MM.1S (cell line): ENCODE data around the gene BCAT1.
"Not testable (repeated sequence)": the region's sequence is repeated elsewhere in the genome, so short reads cannot be mapped to it uniquely, and the experiment has no call there.

Experiments used
- DNase-seq: peaks from one replicate; pipeline ENCODE4 v3.0.0-alpha.2; 2015
- H2AFZ ChIP-seq: fragments of 300-600 bp; sonication (generic); 2 replicates; pipeline ENCODE4 v1.6.0; 2016; ENCODE audit warnings: antibody characterized with exemption, low read length
- H3F3A ChIP-seq: fragments of 300-600 bp; sonication (generic); 2 replicates; pipeline ENCODE4 v1.6.1; 2016; ENCODE audit warnings: mild to moderate bottlenecking, antibody characterized with exemption, low read length, moderate library complexity, mixed read lengths; ENCODE audit not compliant: insufficient read depth
- H3K27ac ChIP-seq: fragments of 300-600 bp; sonication (generic); 2 replicates; pipeline ENCODE4 v1.5.1; 2016; ENCODE audit warnings: mild to moderate bottlenecking, low read length
- H3K27me3 ChIP-seq: fragments of 300-600 bp; sonication (generic); replicated peaks from 2 replicates; pipeline ENCODE4 v1.6.0; 2016; ENCODE audit warnings: low read length; ENCODE audit not compliant: insufficient read depth
- H3K36me3 ChIP-seq: fragments of 300-600 bp; sonication (generic); replicated peaks from 2 replicates; pipeline ENCODE4 v1.6.1; 2016; ENCODE audit warnings: mild to moderate bottlenecking, low read length, mixed read lengths; ENCODE audit not compliant: insufficient read depth
- H3K4me1 ChIP-seq: fragments of 300-600 bp; sonication (generic); 2 replicates; pipeline ENCODE4 v1.6.1; 2016; ENCODE audit warnings: low read length, mixed read lengths
- H3K4me2 ChIP-seq: fragments of 300-600 bp; sonication (generic); 2 replicates; pipeline ENCODE4 v1.6.0; 2016; ENCODE audit warnings: low read depth, low read length
- H3K4me3 ChIP-seq: fragments of 300-600 bp; sonication (generic); 2 replicates; pipeline ENCODE4 v1.5.1; 2016; ENCODE audit warnings: low read length, mixed read lengths
- H3K79me2 ChIP-seq: fragments of 300-600 bp; sonication (generic); 2 replicates; pipeline ENCODE4 v1.6.1; 2016; ENCODE audit warnings: mixed run types, low read length, mixed read lengths
- H3K9ac ChIP-seq: fragments of 300-600 bp; sonication (generic); 2 replicates; pipeline ENCODE4 v1.6.1; 2016; ENCODE audit warnings: low read length, mixed read lengths
- H3K9me2 ChIP-seq: fragments of 300-600 bp; sonication (generic); replicated peaks from 2 replicates; pipeline ENCODE4 v1.6.1; 2016; ENCODE audit warnings: mild to moderate bottlenecking, low read length, mixed read lengths; ENCODE audit not compliant: insufficient read depth
- H3K9me3 ChIP-seq: fragments of 300-600 bp; sonication (generic); replicated peaks from 2 replicates; pipeline ENCODE4 v1.6.1; 2016; ENCODE audit warnings: mild to moderate bottlenecking, low read length, mixed read lengths; ENCODE audit not compliant: insufficient read depth
- H4K20me1 ChIP-seq: fragments of 300-600 bp; sonication (generic); 2 replicates; pipeline ENCODE4 v1.6.1; 2016; ENCODE audit warnings: mild to moderate bottlenecking, low read length, moderate library complexity, mixed read lengths; ENCODE audit not compliant: insufficient read depth
- EZH2 ChIP-seq: fragments of 300-600 bp; sonication (generic); optimal IDR thresholded peaks from 2 replicates; pipeline ENCODE3; 2017; ENCODE audit warnings: low read depth, mild to moderate bottlenecking, antibody characterized with exemption, low read length, mixed read lengths
- EZH2phosphoT487 ChIP-seq: fragments of 300-600 bp; sonication (generic); IDR thresholded peaks from 2 replicates; pipeline ENCODE4 v1.6.1; 2018; ENCODE audit warnings: antibody characterized with exemption, low read length
- TF ChIP-seq, protein P1 (sequence below): fragments of 300-600 bp; sonication (generic); IDR thresholded peaks from 2 replicates; pipeline ENCODE4 v1.5.1; 2016; ENCODE audit warnings: antibody characterized with exemption, low read length, mixed read lengths

The BCAT1 gene

DNA sequence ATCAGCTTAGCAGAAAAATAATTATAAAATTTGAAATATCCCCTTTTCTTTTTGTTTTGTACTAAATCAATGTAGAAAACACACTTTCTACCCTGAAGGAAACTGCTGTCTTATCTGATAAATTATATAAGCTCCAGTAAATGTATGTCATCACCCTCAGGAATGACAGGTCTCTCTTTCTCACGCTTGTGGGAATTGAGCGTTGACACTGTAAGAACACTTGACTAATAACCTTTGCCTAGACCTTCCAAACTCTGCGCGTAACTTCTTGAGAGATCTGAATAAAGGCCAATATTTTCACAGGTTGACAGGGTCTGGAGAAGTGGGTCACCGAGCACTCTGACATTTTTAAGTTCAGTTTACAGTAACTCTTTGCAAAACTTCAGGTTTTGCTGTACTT, 138.5 kb downstream of the BCAT1 start:
- Histone ChIP-seq H3K9ac (no peak overlapping the region), H3K9me3 (no peaks in the 10 kb centered on the region), H3K27ac (no peak overlapping the region), H3F3A (peaks cover 17% of the 10 kb centered on the region), H3K4me3 (no peak overlapping the region), H3K27me3 (no peaks in the 10 kb centered on the region), H3K4me2 (no peak overlapping the region), H4K20me1 (no peaks in the 10 kb centered on the region), H3K79me2 (no peaks in the 10 kb centered on the region), H3K9me2 (no peaks in the 10 kb centered on the region), H2AFZ (no peak overlapping the region), H3K4me1 (peaks cover 14% of the 10 kb centered on the region), H3K36me3 (no peaks in the 10 kb centered on the region)
- TF ChIP-seq EZH2 (no peak), EZH2phosphoT487 (no peak)
- TF ChIP-seq, protein P1, sequence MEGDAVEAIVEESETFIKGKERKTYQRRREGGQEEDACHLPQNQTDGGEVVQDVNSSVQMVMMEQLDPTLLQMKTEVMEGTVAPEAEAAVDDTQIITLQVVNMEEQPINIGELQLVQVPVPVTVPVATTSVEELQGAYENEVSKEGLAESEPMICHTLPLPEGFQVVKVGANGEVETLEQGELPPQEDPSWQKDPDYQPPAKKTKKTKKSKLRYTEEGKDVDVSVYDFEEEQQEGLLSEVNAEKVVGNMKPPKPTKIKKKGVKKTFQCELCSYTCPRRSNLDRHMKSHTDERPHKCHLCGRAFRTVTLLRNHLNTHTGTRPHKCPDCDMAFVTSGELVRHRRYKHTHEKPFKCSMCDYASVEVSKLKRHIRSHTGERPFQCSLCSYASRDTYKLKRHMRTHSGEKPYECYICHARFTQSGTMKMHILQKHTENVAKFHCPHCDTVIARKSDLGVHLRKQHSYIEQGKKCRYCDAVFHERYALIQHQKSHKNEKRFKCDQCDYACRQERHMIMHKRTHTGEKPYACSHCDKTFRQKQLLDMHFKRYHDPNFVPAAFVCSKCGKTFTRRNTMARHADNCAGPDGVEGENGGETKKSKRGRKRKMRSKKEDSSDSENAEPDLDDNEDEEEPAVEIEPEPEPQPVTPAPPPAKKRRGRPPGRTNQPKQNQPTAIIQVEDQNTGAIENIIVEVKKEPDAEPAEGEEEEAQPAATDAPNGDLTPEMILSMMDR: no peak
- no peak for DNase-seq

DNA sequence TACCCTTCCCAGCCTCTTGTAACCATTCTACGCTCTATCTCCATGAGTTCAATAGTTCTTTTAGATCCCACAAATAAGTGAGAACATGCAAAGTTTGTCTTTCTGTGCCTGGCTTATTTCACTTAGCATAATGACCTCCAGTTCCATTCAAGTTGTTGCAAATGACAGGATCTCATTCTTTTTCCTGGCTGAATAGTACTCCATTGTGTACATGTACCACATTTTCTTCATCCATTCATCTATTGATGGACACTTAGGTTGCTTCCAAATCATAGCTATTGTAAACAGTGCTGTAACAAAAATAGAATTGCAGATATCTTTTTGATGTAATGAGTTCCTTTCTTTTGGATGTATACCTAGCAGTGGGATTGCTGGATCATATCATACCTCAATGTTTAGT, 139.6 kb downstream of the BCAT1 start:
- H3K9me2 ChIP-seq, H3K27me3 ChIP-seq, H3K9me3 ChIP-seq, H4K20me1 ChIP-seq, H3K27ac ChIP-seq, H3K9ac ChIP-seq, DNase-seq, H3K4me3 ChIP-seq, H3F3A ChIP-seq, H2AFZ ChIP-seq, H3K36me3 ChIP-seq, H3K4me2 ChIP-seq, H3K79me2 ChIP-seq: not testable (repeated sequence)
- H3K4me1 ChIP-seq: peaks cover 12% of the 10 kb centered on the region; the same call in 1 of the 2 replicates

DNA sequence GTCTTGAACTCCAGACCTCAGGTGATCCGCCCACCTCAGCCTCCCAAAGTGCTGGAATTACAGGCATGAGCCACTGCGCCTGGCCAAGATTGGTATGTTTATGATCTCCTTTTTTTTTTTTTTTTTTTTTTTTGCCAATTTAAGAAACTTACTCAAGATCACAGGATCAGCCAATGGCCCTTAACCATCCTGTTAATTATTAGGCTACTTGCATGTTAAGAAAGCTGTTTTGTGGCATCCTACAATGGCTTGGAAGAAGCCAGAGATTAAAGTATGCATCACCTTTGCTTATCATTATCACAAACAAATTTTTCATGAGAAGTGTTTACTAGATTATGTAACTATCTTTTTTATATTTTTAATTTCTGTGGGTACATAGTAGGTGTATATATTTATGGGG, 140.2 kb downstream of the BCAT1 start:
- no peaks in the 10 kb centered on the region for H3F3A ChIP-seq
- H3K27ac ChIP-seq: no peak overlapping the region
- H3K9ac ChIP-seq: no peak overlapping the region
- TF ChIP-seq EZH2phosphoT487 (no peak), EZH2 (no peak)
- TF ChIP-seq, protein P1: no peak
- H3K9me2 ChIP-seq: no peaks in the 10 kb centered on the region
- no peaks in the 10 kb centered on the region for H3K9me3 ChIP-seq
- H4K20me1 ChIP-seq: no peaks in the 10 kb centered on the region
- no peak overlapping the region for H2AFZ ChIP-seq
- H3K4me3 ChIP-seq: no peak overlapping the region
- no peaks in the 10 kb centered on the region for H3K36me3 ChIP-seq
- DNase-seq: no peak
- H3K79me2 ChIP-seq: no peaks in the 10 kb centered on the region
- H3K4me1 ChIP-seq: peaks cover 6% of the 10 kb centered on the region; the same call in 1 of the 2 replicates
- H3K27me3 ChIP-seq: no peaks in the 10 kb centered on the region
- H3K4me2 ChIP-seq: no peak overlapping the region

DNA sequence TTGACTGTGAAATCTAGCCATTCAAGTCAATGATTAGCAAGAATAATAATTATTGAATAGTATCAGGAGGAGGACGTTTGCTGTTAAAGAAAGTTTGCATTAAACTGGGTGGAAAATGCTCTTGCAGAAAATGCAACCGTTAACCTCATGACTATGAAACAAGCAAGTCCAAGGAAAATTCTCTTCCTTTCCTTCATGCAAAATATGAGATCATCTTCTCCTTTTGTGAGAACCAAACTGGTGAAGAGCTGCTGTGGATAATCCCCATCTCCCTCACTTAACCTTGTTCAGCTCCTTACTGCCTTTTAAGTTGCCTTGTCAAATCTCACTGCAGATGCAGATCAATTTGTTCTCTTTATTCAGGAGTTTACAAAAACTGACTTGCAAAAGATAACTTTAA, 142.5 kb downstream of the BCAT1 start:
- no peak overlapping the region for H3K4me3 ChIP-seq
- H3F3A ChIP-seq: no peaks in the 10 kb centered on the region
- no peak overlapping the region for H3K27ac ChIP-seq
- H3K36me3 ChIP-seq: no peaks in the 10 kb centered on the region
- no peak overlapping the region for H3K4me2 ChIP-seq
- H3K27me3 ChIP-seq: no peaks in the 10 kb centered on the region
- no peak for TF ChIP-seq EZH2
- TF ChIP-seq EZH2phosphoT487: no peak
- no peaks in the 10 kb centered on the region for H3K9me2 ChIP-seq
- H3K9me3 ChIP-seq: no peaks in the 10 kb centered on the region
- no peak overlapping the region for H2AFZ ChIP-seq
- H4K20me1 ChIP-seq: no peaks in the 10 kb centered on the region
- H3K79me2 ChIP-seq: no peaks in the 10 kb centered on the region
- no peak overlapping the region for H3K9ac ChIP-seq
- no peak for DNase-seq
- H3K4me1 ChIP-seq: peaks cover 6% of the 10 kb centered on the region; the same call in 1 of the 2 replicates
